Heart right ventricle (tissue), 16 donors: Measurements from ENCODE around the gene MAP2K1. TPM values are rescaled to one million over a fixed set of nuclear protein-coding genes. Genes with fewer than 3 reads are reported as not detected.
A peak's percentile ranks its signal among the peaks of the same experiment; 100 is the strongest.
"Not testable (repeated sequence)": the region's sequence is repeated elsewhere in the genome, so short reads cannot be mapped to it uniquely, and the experiment has no call there.

Experiments
- ATAC-seq, 8 donors: fragments of 200-7000 bp; cut with Tn5 transposase; one replicate each; pipeline ENCODE4 v1.9.1; 2020; ENCODE audit warnings: mild to moderate bottlenecking in 8 of 8, moderate library complexity in 8 of 8, moderate number of reproducible peaks in 1 of 8
- DNase-seq, 2 donors: peaks; one replicate each; pipeline ENCODE4 v3.0.0-alpha.2; 2020
- H3K27ac ChIP-seq, 10 donors: fragments of 200-600 bp; sonication (generic) in 2 of 10; one replicate each; pipeline versions ENCODE4 v1.5.0 to v1.8.0; 2020 to 2022; ENCODE audit warnings: mild to moderate bottlenecking in 3 of 10
- H3K27me3 ChIP-seq, 7 donors: fragments of 200-600 bp; one replicate each; pipeline ENCODE4 v1.8.0; 2021 to 2022; ENCODE audit warnings: mild to moderate bottlenecking in 2 of 7
- H3K36me3 ChIP-seq, 9 donors: fragments of 200-600 bp; sonication (generic) in 1 of 9; one replicate each; pipeline versions ENCODE4 v1.5.0 to v1.8.0; 2020 to 2022; ENCODE audit warnings: mild to moderate bottlenecking in 2 of 9
- H3K4me1 ChIP-seq, 9 donors: fragments of 200-600 bp; sonication (generic) in 1 of 9; one replicate each; pipeline versions ENCODE4 v1.5.0 to v1.8.0; 2020 to 2022; ENCODE audit warnings: mild to moderate bottlenecking in 4 of 9
- H3K4me3 ChIP-seq, 10 donors: fragments of 200-600 bp; sonication (generic) in 2 of 10; one replicate each; pipeline versions ENCODE4 v1.5.0 to v1.8.0; 2020 to 2022; ENCODE audit warnings: mild to moderate bottlenecking in 7 of 10, moderate library complexity in 2 of 10
- H3K9me3 ChIP-seq, 11 donors: fragments of 200-600 bp in 10 of 11; sonication (generic) in 2 of 11; one replicate each; pipeline versions ENCODE4 v1.5.0 to v1.8.0; 2013 to 2022; ENCODE audit warnings: mild to moderate bottlenecking in 2 of 11, control low read depth in 1 of 11, moderate library complexity in 1 of 11
- CTCF ChIP-seq, 9 donors: fragments of 200-600 bp; sonication (generic) in 2 of 9; IDR thresholded peaks; one replicate each; pipeline versions ENCODE4 v1.5.0 to v1.8.0; 2021 to 2022; ENCODE audit warnings: antibody characterized with exemption in 9 of 9, mild to moderate bottlenecking in 5 of 9, moderate library complexity in 1 of 9
- WGBS, 2 donors: extraction: QIAGEN DNeasy Blood & Tissue Kit; methylation state at CpG; one replicate each; pipeline ENCODE4 v1.1.7; 2013; ENCODE audit warnings: inconsistent platforms in 1 of 2; 5-methylcytosine and 5-hydroxymethylcytosine counted together
- intact Hi-C, 10 donors: fragments of 100-400 bp; cut with DNase I; formaldehyde crosslinking; loops; one replicate each; pipeline versions ENCODE4 v1.11.1 to v1.14.2; 2022
- polyA plus RNA-seq, 2 donors: library from polyadenylated mRNA; stranded (reverse); fragments of 200-250 nt; gene quantifications; one replicate each; pipeline ENCODE4 v1.2.3, GENCODE V29; 2013
- total RNA-seq, 10 donors: library from RNA; stranded (reverse); fragmentation: NEBNext Ultra II Directional in 3 of 10; extraction: Animal tissue kit (Norgen Biotek cat#: 25700) in 3 of 10; gene quantifications; one replicate each; pipeline versions ENCODE4 v1.2.1 to v1.2.4, GENCODE V29; 2021 to 2023
- donor health status: Arrhythmogenic right ventricular cardiomyopathy.
- donor health status: ischemic (EF 13 %, LVEDD 7.1; RV severe dilation, severe dysfunction).
- donor health status: healthy with polysubstance abuse.
- donor health status: DM: no; HTN: yes; CAD: no.
- donor health status: DM: no; HTN: no; CAD: no.
- donor health status: ischemic (EF 25% LVEDD 6.9; RV normal size, moderate dysfunction).
- donor health status: ischemic (EF 25% LVEDD 5.7; RV mildly dilated, moderate dysfunction).
- donor health status: healthy.
- donor health status: DM: yes; HTN: yes; CAD: no.
- donor health status: Ischemic cardiomyopathy.
- donor health status: ischemic (EF 35%, LVEDD 5.7; RV mildly dilated, moderate dysfunction).
- donor health status: nonischemic (EF 11% LVEDD 7.7; RV severe dilation, severe dysfunction).
- donor health status: DM: yes; HTN: yes; CAD: no.
- donor health status: PGD.
- donor health status: ischemic (EF 29% LVEDD 5.4; RV normal size, mild dysfunction).
- donor health status: nonischemic (EF 23%, LVEDD 6.1; RV moderate dilation, normal function).

Gene MAP2K1
- total and polyA plus RNA-seq, 12 donors = 7.5 to 106 (median 44.7) TPM

DNA sequence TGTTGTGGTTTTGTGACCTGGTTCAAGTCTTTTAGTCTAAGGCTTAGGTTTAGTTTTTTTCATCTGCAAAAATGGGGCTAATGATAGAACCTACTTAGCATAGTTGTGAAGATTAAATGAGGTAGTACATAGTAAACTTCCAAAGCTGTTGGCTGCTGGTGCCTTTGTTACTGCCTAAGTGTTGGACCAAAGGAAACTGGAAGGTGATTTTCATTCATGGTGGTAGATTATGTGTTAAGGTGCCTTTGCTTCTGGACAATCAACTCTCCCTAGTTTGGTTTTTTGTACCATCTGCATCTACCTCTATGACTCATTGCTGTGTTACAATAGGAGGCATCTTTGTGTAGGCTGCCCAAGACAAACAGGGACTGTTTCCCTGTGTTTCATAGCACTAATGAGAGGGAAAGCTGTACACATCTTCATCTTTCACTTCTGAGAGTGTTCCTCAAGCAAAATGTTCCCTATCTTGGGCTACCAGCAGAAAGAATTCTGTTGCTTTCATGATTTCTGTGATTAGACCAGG lies 3.2 kb downstream of the MAP2K1 start:
- Histone ChIP-seq H3K9me3 (no peaks in the 10 kb centered on the region), H3K27me3 (no peaks in the 10 kb centered on the region), H3K4me1 (peaks cover 4 to 86% (median 46%) of the 10 kb centered on the region in 9 donors), H3K36me3 (peaks cover 0 to 13% (median 0%) of the 10 kb centered on the region in 9 donors), H3K4me3 (no peak overlapping the region), H3K27ac (peak overlapping the region in 1 of 10 donors; percentile 2)
- intact Hi-C loops = loop anchor here in 2 of 10 donors (5.0 kb wide), 1 partner anchor 107 kb away; the partner anchor contains the start of gene SNAPC5 (in 2 of the 2)
- no peak for ATAC-seq
- no peak for TF ChIP-seq CTCF (IDR thresholded peaks at IDR 0.05)
- DNase-seq = no peak

GRCh38 chr15:66390678-66391077 lies 4.0 kb downstream of the MAP2K1 start:
- Histone ChIP-seq H3K9me3 (no peaks in the 10 kb centered on the region), H3K4me1 (peaks cover 3 to 87% (median 42%) of the 10 kb centered on the region in 9 donors), H3K4me3 (no peak overlapping the region), H3K36me3 (peaks cover 0 to 13% (median 0%) of the 10 kb centered on the region in 9 donors), H3K27me3 (no peaks in the 10 kb centered on the region), H3K27ac (peak overlapping the region in 1 of 10 donors; percentile 2)
- intact Hi-C loops = no loop called here
- DNase-seq = no peak
- TF ChIP-seq CTCF (IDR thresholded peaks at IDR 0.05) = no peak
- no peak for ATAC-seq
- WGBS, 2 donors = 62 to 81% methylated on average over 1 of the region's 1 CpG

DNA sequence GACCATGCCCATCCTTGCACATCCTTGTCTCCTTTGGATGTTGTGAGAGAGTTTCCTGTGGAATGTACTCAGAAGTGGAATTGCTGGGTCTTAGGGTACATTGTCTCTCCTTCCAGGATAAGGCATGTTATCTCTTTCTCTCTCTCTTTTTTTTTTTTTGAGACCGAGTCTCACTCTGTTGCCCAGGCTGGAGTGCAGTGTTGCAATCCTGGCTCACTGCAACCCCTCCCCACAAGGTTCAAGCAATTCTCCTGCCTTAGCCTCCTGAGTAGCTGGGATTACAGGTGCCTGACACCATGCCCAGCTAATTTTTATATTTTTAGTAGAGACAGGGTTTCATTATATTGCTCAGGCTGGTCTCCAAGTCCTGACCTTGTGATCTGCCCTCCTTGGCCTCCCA lies 6.3 kb downstream of the MAP2K1 start:
- H3K27me3 ChIP-seq, DNase-seq, H3K9me3 ChIP-seq, H3K4me3 ChIP-seq, H3K27ac ChIP-seq, ATAC-seq, intact Hi-C loops: not testable (repeated sequence)
- WGBS, 2 donors = 91 to 100% methylated on average over 1 of the region's 1 CpG
- Histone ChIP-seq H3K4me1 (peaks cover 2 to 76% (median 28%) of the 10 kb centered on the region in 9 donors), H3K36me3 (peaks cover 0 to 26% (median 0%) of the 10 kb centered on the region in 9 donors)

DNA sequence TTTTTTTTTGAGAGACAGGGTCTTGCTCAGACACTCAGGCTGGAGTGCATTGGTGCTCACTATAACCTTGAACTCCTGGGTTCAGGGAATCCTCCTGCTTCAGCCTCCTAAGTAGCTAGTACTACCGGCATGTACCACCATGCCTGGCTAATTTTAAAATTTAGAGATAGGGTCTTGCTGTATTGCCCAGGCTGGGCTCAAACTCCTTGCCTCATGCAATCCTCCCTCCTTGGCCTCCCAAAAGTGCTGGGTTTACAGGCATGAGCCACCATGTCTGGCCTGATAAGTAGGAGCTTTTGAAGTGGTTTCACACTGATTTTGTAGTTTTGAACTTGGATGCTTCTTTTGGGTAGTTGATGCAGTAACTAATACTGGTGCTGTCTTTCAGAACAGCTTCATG lies 7.8 kb downstream of the MAP2K1 start:
- ATAC-seq (no peak), DNase-seq (no peak)
- 93 to 100% methylated on average over 1 of the region's 1 CpG for WGBS, 2 donors
- Histone ChIP-seq H3K9me3 (no peaks in the 10 kb centered on the region), H3K4me1 (peaks cover 0 to 61% (median 14%) of the 10 kb centered on the region in 9 donors), H3K27ac (no peak overlapping the region), H3K36me3 (peaks cover 0 to 31% (median 0%) of the 10 kb centered on the region in 9 donors), H3K4me3 (no peak overlapping the region), H3K27me3 (no peaks in the 10 kb centered on the region)
- intact Hi-C loops = no loop called here
- TF ChIP-seq CTCF (IDR thresholded peaks at IDR 0.05) = no peak

DNA sequence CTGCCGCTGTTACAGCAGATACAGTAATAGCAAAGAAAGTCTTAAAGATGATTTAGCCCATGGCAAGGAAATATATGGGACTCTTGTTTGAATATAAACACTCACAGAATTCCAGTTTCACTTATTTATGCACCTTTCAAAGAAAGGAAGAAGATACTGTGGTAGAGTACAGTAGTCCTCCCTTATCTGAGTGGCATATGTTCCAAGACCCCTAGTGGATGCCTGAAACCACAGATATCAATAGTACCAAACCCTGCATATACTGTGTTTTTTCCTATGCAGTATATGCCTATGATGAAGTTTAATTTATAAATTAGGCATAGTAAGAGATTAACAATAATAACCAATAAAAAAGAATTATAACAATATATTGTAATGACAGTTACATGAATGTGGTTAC lies 8.2 kb downstream of the MAP2K1 start:
- intact Hi-C loops = no loop called here
- no peak overlapping the region for H3K4me3 ChIP-seq
- H3K36me3 ChIP-seq = peaks cover 0 to 27% (median 0%) of the 10 kb centered on the region in 9 donors
- DNase-seq (no peak), ATAC-seq (no peak)
- H3K27ac ChIP-seq = no peak overlapping the region
- H3K9me3 ChIP-seq = no peaks in the 10 kb centered on the region
- peaks cover 0 to 60% (median 10%) of the 10 kb centered on the region in 9 donors for H3K4me1 ChIP-seq
- 94 to 98% methylated on average over 1 of the region's 1 CpG for WGBS, 2 donors
- no peaks in the 10 kb centered on the region for H3K27me3 ChIP-seq
- no peak for TF ChIP-seq CTCF (IDR thresholded peaks at IDR 0.05)
